Panc1 (cell line): ENCODE measurements around the gene SFMBT1. TPM values are rescaled to one million over a fixed set of nuclear protein-coding genes. Genes with fewer than 3 reads are reported as not detected.

Experiments used
- ATAC-seq: fragments of 200-7000 bp; cut with Tn5 transposase; 2 replicates; pipeline ENCODE4 v1.9.1; 2020; ENCODE audit warnings: mild to moderate bottlenecking, moderate library complexity
- BruUV-seq: library from RNA; stranded (reverse); fragments of 400-500 nt; replicated peaks from 2 replicates; lab custom pipeline; 2021; lab: Mats Ljungman, UMichigan
- CTCF ChIA-PET: fragments of 300-600 bp; sonication (Branson Sonifier 250); formaldehyde crosslinking; loops from one replicate; lab custom pipeline; 2022; ENCODE audit warnings: antibody characterized with exemption; lab: Charles Lee
- POLR2A ChIA-PET: fragments of 300-600 bp; sonication (Branson Sonifier 250); formaldehyde crosslinking; loops from one replicate; lab custom pipeline; 2022; ENCODE audit warnings: antibody characterized with exemption; lab: Charles Lee
- DNase-seq: peaks from one replicate; pipeline ENCODE4 v3.0.0-alpha.2; 2010; ENCODE audit warnings: low read depth, low spot score
- H3K27ac ChIP-seq: 2 replicates; pipeline ENCODE4 v1.5.1; 2011; ENCODE audit warnings: mild to moderate bottlenecking, low read length, inconsistent platforms
- H3K27me3 ChIP-seq: fragments of 200-500 bp; sonication (Bioruptor generic); 2 replicates; pipeline ENCODE4 v1.6.0; 2014; ENCODE audit warnings: low read length, inconsistent platforms; ENCODE audit not compliant: control insufficient read depth, insufficient read depth
- H3K36me3 ChIP-seq: fragments of 200-500 bp; sonication (Bioruptor generic); 2 replicates; pipeline ENCODE4 v1.5.1; 2014; ENCODE audit warnings: inconsistent platforms, mild to moderate bottlenecking, low read length, moderate library complexity; ENCODE audit not compliant: control insufficient read depth, insufficient read depth
- H3K4me1 ChIP-seq: 2 replicates; pipeline ENCODE4 v1.5.1; 2011; ENCODE audit warnings: inconsistent platforms, mild to moderate bottlenecking, low read length, moderate library complexity; ENCODE audit not compliant: control insufficient read depth, insufficient read depth
- H3K4me3 ChIP-seq, 2 experiments: 2 replicates each; pipeline ENCODE4 v1.5.1; 2011 to 2012; ENCODE audit warnings: low read depth in 2 of 2, low read length in 2 of 2, mild to moderate bottlenecking in 2 of 2, inconsistent platforms in 1 of 2, moderate library complexity in 1 of 2
- H3K9me3 ChIP-seq: fragments of 200-500 bp; sonication (Bioruptor generic); 2 replicates; pipeline ENCODE4 v1.5.1; 2014; ENCODE audit warnings: low read depth, mild to moderate bottlenecking, inconsistent platforms, low read length, moderate library complexity; ENCODE audit not compliant: control insufficient read depth, insufficient read depth
- CTCF ChIP-seq: fragments of 450-650 bp; IDR thresholded peaks from 2 replicates; pipeline ENCODE4 v1.5.1; 2017; ENCODE audit warnings: mild to moderate bottlenecking
- POLR2AphosphoS5 ChIP-seq: IDR thresholded peaks from 2 replicates; pipeline ENCODE4 v1.6.1; 2012; ENCODE audit warnings: mild to moderate bottlenecking, low read depth, low read length, moderate library complexity
- REST ChIP-seq, 2 experiments: IDR thresholded peaks; 2 replicates each; pipeline ENCODE4 v1.6.1; 2011 to 2012; ENCODE audit warnings: low read depth in 2 of 2, control low read depth in 1 of 2, low read length in 1 of 2, mild to moderate bottlenecking in 1 of 2, moderate library complexity in 1 of 2; ENCODE audit not compliant: insufficient read depth in 1 of 2
- SIN3A ChIP-seq: IDR thresholded peaks from 2 replicates; pipeline ENCODE4 v1.6.1; 2012; ENCODE audit warnings: low read depth, mild to moderate bottlenecking, low read length, moderate library complexity, borderline replicate concordance; ENCODE audit not compliant: insufficient read depth
- TCF7L2 ChIP-seq: IDR thresholded peaks from 2 replicates; pipeline ENCODE4 v1.6.1; 2011; ENCODE audit warnings: mild to moderate bottlenecking, low read depth, low read length, inconsistent platforms
- in situ Hi-C: cut with HindIII; loops from 2 replicates; pipeline ENCODE4 v1.10.0; 2016; ENCODE audit warnings: low sequenced_read_pairs, low pct_unique_long_range_greater_than_20kb
- intact Hi-C: fragments of 100-400 bp; cut with micrococcal nuclease; formaldehyde crosslinking; loops from one replicate; pipeline ENCODE4 v1.10.0; 2022; ENCODE audit not compliant: unreplicated experiment
- total RNA-seq: library from RNA; stranded (reverse); gene quantifications from one replicate; pipeline ENCODE4 v1.2.1, GENCODE V29; 2021; ENCODE audit not compliant: unreplicated experiment

Gene SFMBT1
- total RNA-seq, 1 experiment from 2014 or later, result 24.4 TPM

GRCh38 chr3:53011324-53011723 lies 34.5 kb downstream of the SFMBT1 start:
- no peaks in the 10 kb centered on the region for H3K27me3 ChIP-seq
- ChIA-PET POLR2A (no interaction called here), CTCF (no interaction called here)
- TF ChIP-seq SIN3A, result no peak
- no peak for TF ChIP-seq TCF7L2
- no peak for TF ChIP-seq REST (IDR thresholded peaks at IDR 0.05; ENCODE audit: insufficient read depth in 1 of 2, low read depth in 2 of 2, low read length in 1 of 2)
- no peak for TF ChIP-seq POLR2AphosphoS5
- no peak for TF ChIP-seq CTCF
- peaks cover 6% of the 10 kb centered on the region; the same call in 1 of the 2 replicates for H3K4me1 ChIP-seq
- H3K4me3 ChIP-seq, result no peak overlapping the region
- intact Hi-C loops, result no loop called here
- no peak overlapping the region for H3K27ac ChIP-seq
- BruUV-seq, result no TSS peak
- in situ Hi-C loops, result no loop called here
- H3K9me3 ChIP-seq, result no peaks in the 10 kb centered on the region
- ATAC-seq (no peak), DNase-seq (no peak)
- H3K36me3 ChIP-seq, result no peaks in the 10 kb centered on the region

- no peak for ATAC-seq
- CTCF ChIA-PET, result no interaction called here
- TF ChIP-seq TCF7L2 (no peak), CTCF (no peak), POLR2AphosphoS5 (no peak), SIN3A (no peak), REST (IDR thresholded peaks at IDR 0.05; ENCODE audit: insufficient read depth in 1 of 2, low read depth in 2 of 2, low read length in 1 of 2) (no peak)
- no TSS peak for BruUV-seq
- H3K36me3 ChIP-seq, result no peaks in the 10 kb centered on the region
- no peaks in the 10 kb centered on the region for H3K9me3 ChIP-seq
- in situ Hi-C loops, result no loop called here
- H3K27ac ChIP-seq, result no peak overlapping the region
- DNase-seq, result no peak
- no peak overlapping the region for H3K4me3 ChIP-seq
- no peaks in the 10 kb centered on the region for H3K27me3 ChIP-seq
- POLR2A ChIA-PET, result interaction anchor here (0.7 kb wide), 1 partner anchor 29 kb away, joined by 3 read pairs; no protein-coding TSS in a partner anchor
- peaks cover 6% of the 10 kb centered on the region; the same call in 1 of the 2 replicates for H3K4me1 ChIP-seq
- intact Hi-C loops, result no loop called here
Measured at GRCh38 chr3:53009826-53010539, 35.9 kb downstream of the SFMBT1 start.
